Prostate gland (tissue), 2 donors: ENCODE results near the gene LGMN. TPM values are rescaled to one million over a fixed set of nuclear protein-coding genes. Genes with fewer than 3 reads are reported as not detected.

Experiments
- DNase-seq: peaks from one replicate; pipeline ENCODE4 v3.0.0-alpha.2; 2019; ENCODE audit warnings: low spot score
- H3K27ac ChIP-seq, 2 donors: fragments of 200-600 bp; sonication (generic); 2 replicates each; pipeline ENCODE4 v1.5.1; 2017 to 2019
- H3K27me3 ChIP-seq: fragments of 200-600 bp; sonication (generic); replicated peaks from 2 replicates; pipeline ENCODE4 v1.5.1; 2019; ENCODE audit not compliant: insufficient read depth
- H3K36me3 ChIP-seq, 2 donors: fragments of 200-600 bp; sonication (generic); 1 replicate in 1 of 2; 2 replicates in 1 of 2; pipeline versions ENCODE4 v1.5.1 to v1.8.1; 2017 to 2019
- H3K4me1 ChIP-seq: fragments of 200-600 bp; sonication (generic); replicated peaks from 2 replicates; pipeline ENCODE4 v1.5.1; 2019
- H3K4me3 ChIP-seq, 2 donors: fragments of 200-600 bp; sonication (generic); 2 replicates each; pipeline ENCODE4 v1.5.1; 2017 to 2019
- H3K9me3 ChIP-seq: fragments of 200-600 bp; sonication (generic); 2 replicates; pipeline ENCODE4 v1.5.1; 2017
- CTCF ChIP-seq, 4 experiments: fragments of 200-600 bp in 2 of 4; fragments of 450-650 bp in 2 of 4; sonication (generic) in 2 of 4; IDR thresholded peaks; 1 replicate in 3 of 4; 2 replicates in 1 of 4; pipeline ENCODE4 v1.5.1; 2016 to 2019; ENCODE audit warnings: antibody characterized with exemption in 4 of 4, mild to moderate bottlenecking in 2 of 4, moderate library complexity in 2 of 4
- POLR2A ChIP-seq: fragments of 450-650 bp; IDR thresholded peaks from one replicate; pipeline ENCODE4 v1.6.1; 2016; ENCODE audit warnings: antibody characterized with exemption, mild to moderate bottlenecking
- POLR2AphosphoS5 ChIP-seq: sonication (generic); formaldehyde crosslinking; IDR thresholded peaks from one replicate; pipeline ENCODE4 v1.6.1; 2017; ENCODE audit warnings: antibody characterized with exemption
- WGBS: methylation state at CpG from one replicate; pipeline ENCODE4 v1.1.5; 2018; 5-methylcytosine and 5-hydroxymethylcytosine counted together
- intact Hi-C: fragments of 100-400 bp; cut with DNase I; formaldehyde crosslinking; loops from one replicate; pipeline ENCODE4 v1.14.2; 2022
- total RNA-seq, 2 donors: library from RNA; depleted of rRNA; stranded (reverse); fragments of >200 nt; gene quantifications; one replicate each; pipeline ENCODE4 v1.1.0, GENCODE V29; 2016

LGMN gene
- total RNA-seq, 2 donors from 2014 or later = 88.3 to 155 TPM

- peaks cover 0 to 7% of the 10 kb centered on the region in 2 donors for H3K36me3 ChIP-seq
These were observed 42.0 kb downstream of the LGMN start for GRCh38 chr14:92706386-92706785.

GRCh38 chr14:92704821-92705220 is 43.6 kb downstream of the LGMN start:
- 94% methylated on average over 11 of the region's 11 CpGs for WGBS
- Histone ChIP-seq H3K27me3 (no peaks in the 10 kb centered on the region), H3K4me3 (no peak overlapping the region), H3K36me3 (no peaks in the 10 kb centered on the region), H3K27ac (no peak overlapping the region), H3K4me1 (no peaks in the 10 kb centered on the region), H3K9me3 (no peaks in the 10 kb centered on the region)
- intact Hi-C loops = no loop called here
- TF ChIP-seq CTCF (IDR thresholded peaks at IDR 0.05) (no peak), POLR2A (no peak), POLR2AphosphoS5 (no peak)
- DNase-seq = no peak

More at GRCh38 chr14:92706386-92706785, 42.0 kb downstream of the LGMN start:
- TF ChIP-seq CTCF (IDR thresholded peaks at IDR 0.05) (no peak), POLR2A (no peak), POLR2AphosphoS5 (no peak)
- Histone ChIP-seq H3K4me1 (no peaks in the 10 kb centered on the region), H3K9me3 (no peaks in the 10 kb centered on the region), H3K27ac (no peak overlapping the region), H3K27me3 (no peaks in the 10 kb centered on the region), H3K4me3 (no peak overlapping the region)
- WGBS = 95% methylated on average over 15 of the region's 15 CpGs
- intact Hi-C loops = no loop called here
- no peak for DNase-seq

- intact Hi-C loops = no loop called here
- WGBS = 81% methylated on average over 23 of the region's 23 CpGs
- Histone ChIP-seq H3K27me3 (no peaks in the 10 kb centered on the region), H3K4me3 (no peak overlapping the region), H3K4me1 (no peaks in the 10 kb centered on the region), H3K9me3 (no peaks in the 10 kb centered on the region), H3K36me3 (no peaks in the 10 kb centered on the region), H3K27ac (no peak overlapping the region)
- DNase-seq = no peak
- TF ChIP-seq POLR2A = no peak
These were observed 44.2 kb downstream of the LGMN start for GRCh38 chr14:92704036-92704804.

- Histone ChIP-seq H3K27me3 (no peaks in the 10 kb centered on the region), H3K27ac (no peak overlapping the region), H3K4me3 (no peak overlapping the region), H3K36me3 (no peaks in the 10 kb centered on the region), H3K9me3 (no peaks in the 10 kb centered on the region), H3K4me1 (no peaks in the 10 kb centered on the region)
- TF ChIP-seq CTCF (IDR thresholded peaks at IDR 0.05) (no peak), POLR2AphosphoS5 (no peak), POLR2A (no peak)
- DNase-seq = no peak
- intact Hi-C loops = no loop called here
- WGBS = 94% methylated on average over 10 of the region's 10 CpGs
These were observed 44.9 kb downstream of the LGMN start for GRCh38 chr14:92703516-92703915.

- Histone ChIP-seq H3K4me3 (no peak overlapping the region), H3K27ac (no peak overlapping the region), H3K27me3 (no peaks in the 10 kb centered on the region), H3K4me1 (no peaks in the 10 kb centered on the region), H3K36me3 (no peaks in the 10 kb centered on the region), H3K9me3 (no peaks in the 10 kb centered on the region)
- intact Hi-C loops = no loop called here
- TF ChIP-seq CTCF (IDR thresholded peaks at IDR 0.05) = no peak
- no peak for TF ChIP-seq POLR2AphosphoS5
- no peak for TF ChIP-seq POLR2A
- DNase-seq = no peak
- 88% methylated on average over 9 of the region's 9 CpGs for WGBS
These were observed 45.9 kb downstream of the LGMN start for GRCh38 chr14:92702441-92702918.
